Neutrophil (primary cell): Measurements from ENCODE around the gene SSTR1.

Experiments
- H3K27ac ChIP-seq: fragments of 200-600 bp; sonication (generic); 2 replicates; pipeline ENCODE4 v1.5.1; 2016; ENCODE audit warnings: mild to moderate bottlenecking, moderate library complexity
- H3K27me3 ChIP-seq: fragments of 200-600 bp; sonication (generic); 2 replicates; pipeline ENCODE4 v1.6.0; 2016; ENCODE audit warnings: mild to moderate bottlenecking
- H3K36me3 ChIP-seq: fragments of 200-600 bp; sonication (generic); 2 replicates; pipeline ENCODE4 v1.5.1; 2017
- H3K4me1 ChIP-seq, 2 experiments: fragments of 200-600 bp in 1 of 2; sonication (generic) in 1 of 2; 1 replicate in 1 of 2; 2 replicates in 1 of 2; pipeline versions ENCODE4 v1.5.1 to v1.6.1; 2013 to 2016; ENCODE audit warnings: low read depth in 1 of 2, low read length in 1 of 2, mild to moderate bottlenecking in 1 of 2, moderate library complexity in 1 of 2; ENCODE audit not compliant: control insufficient read depth in 1 of 2, insufficient read depth in 1 of 2
- H3K4me3 ChIP-seq, 2 experiments: fragments of 200-600 bp in 1 of 2; sonication (generic) in 1 of 2; 1 replicate in 1 of 2; 2 replicates in 1 of 2; pipeline ENCODE4 v1.5.1; 2013 to 2016; ENCODE audit warnings: low read depth in 1 of 2, low read length in 1 of 2, mild to moderate bottlenecking in 1 of 2, moderate library complexity in 1 of 2
- H3K9me3 ChIP-seq: fragments of 200-600 bp; sonication (generic); 2 replicates; pipeline ENCODE4 v1.5.1; 2016
- TF ChIP-seq, protein P1 (sequence below): fragments of 200-600 bp; sonication (generic); IDR thresholded peaks from 2 replicates; pipeline ENCODE4 v1.5.1; 2016; ENCODE audit warnings: antibody characterized with exemption

Gene SSTR1

DNA sequence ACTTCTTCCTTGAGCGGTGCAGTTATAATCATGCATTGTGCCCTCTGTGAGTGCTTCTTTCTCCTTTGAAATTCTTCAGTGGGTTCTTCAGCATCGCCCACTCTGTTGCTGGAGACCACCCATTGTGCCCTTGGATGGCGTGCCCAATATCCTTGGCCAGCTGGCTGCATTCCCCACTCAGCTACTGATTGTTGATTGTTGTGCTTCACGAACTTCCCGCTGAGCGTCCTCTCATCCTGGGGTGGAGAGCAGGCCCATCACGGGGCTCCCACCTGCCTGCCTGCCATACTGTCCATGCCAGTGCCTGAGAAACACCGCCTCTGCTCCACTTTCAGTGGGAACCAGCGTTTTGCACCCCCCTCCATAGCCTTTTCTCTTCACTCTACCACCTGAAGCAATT lies 8.6 kb upstream of the SSTR1 start:
- no peaks in the 10 kb centered on the region for H3K4me1 ChIP-seq
- no peaks in the 10 kb centered on the region for H3K36me3 ChIP-seq
- no peak overlapping the region for H3K27ac ChIP-seq
- no peaks in the 10 kb centered on the region for H3K9me3 ChIP-seq
- TF ChIP-seq, protein P1, sequence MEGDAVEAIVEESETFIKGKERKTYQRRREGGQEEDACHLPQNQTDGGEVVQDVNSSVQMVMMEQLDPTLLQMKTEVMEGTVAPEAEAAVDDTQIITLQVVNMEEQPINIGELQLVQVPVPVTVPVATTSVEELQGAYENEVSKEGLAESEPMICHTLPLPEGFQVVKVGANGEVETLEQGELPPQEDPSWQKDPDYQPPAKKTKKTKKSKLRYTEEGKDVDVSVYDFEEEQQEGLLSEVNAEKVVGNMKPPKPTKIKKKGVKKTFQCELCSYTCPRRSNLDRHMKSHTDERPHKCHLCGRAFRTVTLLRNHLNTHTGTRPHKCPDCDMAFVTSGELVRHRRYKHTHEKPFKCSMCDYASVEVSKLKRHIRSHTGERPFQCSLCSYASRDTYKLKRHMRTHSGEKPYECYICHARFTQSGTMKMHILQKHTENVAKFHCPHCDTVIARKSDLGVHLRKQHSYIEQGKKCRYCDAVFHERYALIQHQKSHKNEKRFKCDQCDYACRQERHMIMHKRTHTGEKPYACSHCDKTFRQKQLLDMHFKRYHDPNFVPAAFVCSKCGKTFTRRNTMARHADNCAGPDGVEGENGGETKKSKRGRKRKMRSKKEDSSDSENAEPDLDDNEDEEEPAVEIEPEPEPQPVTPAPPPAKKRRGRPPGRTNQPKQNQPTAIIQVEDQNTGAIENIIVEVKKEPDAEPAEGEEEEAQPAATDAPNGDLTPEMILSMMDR = no peak
- H3K27me3 ChIP-seq = peaks cover 30% of the 10 kb centered on the region
- no peak overlapping the region for H3K4me3 ChIP-seq

DNA sequence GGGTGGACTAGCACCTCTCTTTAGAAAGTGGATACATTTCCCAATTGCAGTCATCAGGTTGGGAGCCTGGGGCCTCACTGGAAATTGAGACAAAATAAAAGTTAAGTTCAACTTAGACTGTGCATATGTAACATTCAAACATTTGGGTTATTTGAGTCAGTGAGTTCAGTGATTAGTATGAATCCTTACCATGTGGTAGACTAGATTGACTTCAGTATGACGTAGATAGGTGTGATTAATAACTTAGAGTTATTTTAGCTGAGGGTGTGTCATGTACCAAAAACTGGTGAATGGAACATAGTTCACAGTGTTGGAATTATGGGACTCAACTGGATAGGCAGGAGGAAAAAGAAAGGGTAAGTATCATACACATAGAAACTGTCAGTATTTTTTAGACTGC lies 8.0 kb upstream of the SSTR1 start:
- peaks cover 36% of the 10 kb centered on the region for H3K27me3 ChIP-seq
- H3K36me3 ChIP-seq = no peaks in the 10 kb centered on the region
- no peak overlapping the region for H3K27ac ChIP-seq
- H3K4me1 ChIP-seq = no peaks in the 10 kb centered on the region
- no peaks in the 10 kb centered on the region for H3K9me3 ChIP-seq
- H3K4me3 ChIP-seq = no peak overlapping the region
- TF ChIP-seq, protein P1 = no peak

DNA sequence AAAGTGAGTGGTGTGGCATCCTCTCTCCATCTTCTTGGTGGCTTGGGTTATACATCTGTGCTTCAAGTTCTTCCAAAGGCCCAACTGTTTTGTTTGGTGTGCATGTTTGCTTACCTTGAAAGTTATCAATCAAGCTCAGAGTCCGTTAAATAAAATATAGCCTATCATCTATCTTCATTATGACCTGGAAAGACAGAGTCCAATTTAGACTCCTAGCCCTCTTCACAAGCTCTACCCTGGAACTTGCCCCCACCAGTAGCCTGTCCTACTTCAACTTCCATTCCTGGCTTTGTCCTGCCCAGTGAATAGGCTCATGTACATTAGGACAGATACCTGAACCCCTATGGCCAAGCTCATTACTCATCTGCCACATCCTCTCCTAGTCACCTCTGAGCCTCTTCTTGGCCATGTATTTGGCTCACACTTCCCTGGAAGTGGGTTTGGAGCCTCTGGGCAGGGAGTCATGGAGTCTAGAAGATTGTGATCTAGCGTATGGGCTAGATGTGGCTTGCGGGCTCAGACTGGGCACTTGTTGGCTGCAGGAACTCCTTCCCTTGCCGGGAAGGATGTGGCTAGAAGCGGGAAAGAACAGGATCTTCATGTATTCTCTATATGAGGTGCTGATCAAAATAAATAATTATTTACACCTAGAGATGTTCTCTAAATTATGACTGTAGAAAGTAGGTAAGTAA lies 6.4 kb upstream of the SSTR1 start:
- Histone ChIP-seq H3K9me3 (no peaks in the 10 kb centered on the region), H3K4me3 (no peak overlapping the region), H3K27ac (no peak overlapping the region), H3K36me3 (no peaks in the 10 kb centered on the region), H3K4me1 (no peaks in the 10 kb centered on the region), H3K27me3 (peaks cover 52% of the 10 kb centered on the region)
- TF ChIP-seq, protein P1 = no peak

DNA sequence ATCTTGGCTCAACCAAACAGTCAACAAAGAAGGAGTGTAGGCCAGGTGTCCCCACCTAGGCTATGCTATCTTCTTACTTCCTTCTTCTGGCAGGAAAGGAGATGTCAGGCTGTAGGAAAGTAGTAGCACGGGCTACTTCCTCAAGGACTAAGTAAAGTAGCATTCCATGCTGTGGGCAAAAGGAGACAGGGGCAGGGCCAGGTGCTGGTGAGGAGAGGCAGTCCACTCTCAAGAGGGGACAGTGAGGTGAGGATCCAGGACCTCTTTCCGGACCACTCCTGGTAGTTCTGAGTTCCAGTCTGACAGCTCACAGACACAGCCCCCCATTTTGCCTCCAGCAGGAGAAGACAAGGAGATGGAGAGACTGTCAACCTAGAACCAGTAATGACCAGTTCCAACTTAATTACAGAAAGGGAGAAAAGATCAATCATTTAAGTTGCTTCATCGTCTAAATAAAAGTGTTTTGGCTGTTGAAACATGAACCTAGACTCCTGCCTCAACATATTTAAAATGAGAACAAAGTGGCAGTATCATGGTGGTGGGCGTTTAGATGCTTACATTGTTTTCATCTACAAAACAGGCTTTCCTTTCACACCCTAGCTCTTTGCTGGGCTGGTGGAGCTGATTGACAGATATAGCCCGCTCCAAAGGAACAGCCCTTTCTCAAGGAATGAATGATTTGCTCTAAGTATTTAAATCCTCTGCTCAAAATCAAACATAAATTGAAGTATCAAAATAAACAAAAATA lies 5.1 kb upstream of the SSTR1 start:
- H3K36me3 ChIP-seq = no peaks in the 10 kb centered on the region
- peaks cover 65% of the 10 kb centered on the region for H3K27me3 ChIP-seq
- no peak overlapping the region for H3K4me3 ChIP-seq
- no peak overlapping the region for H3K27ac ChIP-seq
- no peaks in the 10 kb centered on the region for H3K4me1 ChIP-seq
- TF ChIP-seq, protein P1 = no peak
- H3K9me3 ChIP-seq = no peaks in the 10 kb centered on the region

DNA sequence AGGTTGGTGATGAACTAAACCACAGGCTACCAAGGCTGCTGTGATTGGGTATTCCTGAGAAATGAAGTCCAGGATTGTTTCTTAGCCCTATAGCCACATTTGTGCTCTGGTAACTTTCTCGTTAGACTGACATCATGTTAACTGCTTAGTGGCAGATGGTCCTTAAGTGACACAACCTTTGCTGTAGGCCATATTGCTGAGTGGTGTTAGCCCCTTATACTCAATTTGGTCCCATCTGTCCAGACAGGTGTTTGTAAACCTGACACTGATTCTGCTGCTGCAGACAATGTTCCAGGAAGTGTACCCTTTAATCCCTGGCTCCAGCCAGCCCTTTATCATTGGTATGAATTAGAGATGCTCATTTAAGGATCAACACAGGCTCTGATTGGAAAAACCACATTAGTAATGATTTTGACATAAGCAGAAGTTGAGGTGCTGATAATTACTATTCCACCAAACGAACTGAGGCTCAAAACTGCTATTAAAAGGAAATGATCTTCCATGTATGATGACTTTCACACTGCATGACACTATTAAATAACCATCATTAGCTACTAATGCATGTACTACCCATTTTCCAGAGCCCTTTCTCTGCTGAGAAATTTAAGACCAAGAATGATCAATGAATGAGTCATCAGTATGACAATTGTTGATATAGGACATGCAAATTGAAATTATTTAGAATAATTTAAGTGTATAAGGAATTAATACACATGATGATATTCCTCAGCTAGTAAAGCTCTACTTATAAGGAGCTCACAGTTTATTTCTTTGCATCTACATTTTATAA lies 3.6 kb upstream of the SSTR1 start:
- H3K4me1 ChIP-seq = peaks cover 0 to 3% of the 10 kb centered on the region in 2 experiments
- H3K9me3 ChIP-seq = no peaks in the 10 kb centered on the region
- H3K36me3 ChIP-seq = no peaks in the 10 kb centered on the region
- H3K27me3 ChIP-seq = peaks cover 77% of the 10 kb centered on the region
- H3K4me3 ChIP-seq = no peak overlapping the region
- TF ChIP-seq, protein P1 = no peak
- no peak overlapping the region for H3K27ac ChIP-seq
